GM19099 (cell line): ENCODE results near the gene DAAM2.

ENCODE experiments used
- POLR2A ChIP-seq: IDR thresholded peaks from 3 replicates; pipeline ENCODE4 v1.6.1; 2011; ENCODE audit warnings: low read depth; ENCODE audit not compliant: insufficient read length; ENCODE audit errors: extremely low read depth

Gene DAAM2

DNA sequence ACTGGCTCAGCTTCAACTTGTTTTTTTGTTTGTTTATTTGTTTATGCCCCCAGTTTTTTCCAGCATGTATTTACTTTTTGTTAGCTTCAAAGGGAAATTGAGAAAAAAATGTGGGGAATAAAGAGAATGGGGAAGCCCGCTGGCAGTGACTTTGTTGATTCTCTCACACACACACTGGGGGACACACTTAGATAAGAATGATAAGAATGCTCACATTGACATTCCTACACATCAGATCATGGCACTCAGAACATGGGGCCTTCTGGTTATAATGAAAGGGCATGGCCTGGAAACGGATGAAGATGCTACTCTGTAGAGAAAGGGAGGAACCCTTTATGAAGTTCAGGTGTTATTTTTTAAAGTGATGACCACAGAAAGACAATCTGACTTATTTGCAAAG is 15.6 kb upstream of the DAAM2 start:
- TF ChIP-seq POLR2A, result no peak

DNA sequence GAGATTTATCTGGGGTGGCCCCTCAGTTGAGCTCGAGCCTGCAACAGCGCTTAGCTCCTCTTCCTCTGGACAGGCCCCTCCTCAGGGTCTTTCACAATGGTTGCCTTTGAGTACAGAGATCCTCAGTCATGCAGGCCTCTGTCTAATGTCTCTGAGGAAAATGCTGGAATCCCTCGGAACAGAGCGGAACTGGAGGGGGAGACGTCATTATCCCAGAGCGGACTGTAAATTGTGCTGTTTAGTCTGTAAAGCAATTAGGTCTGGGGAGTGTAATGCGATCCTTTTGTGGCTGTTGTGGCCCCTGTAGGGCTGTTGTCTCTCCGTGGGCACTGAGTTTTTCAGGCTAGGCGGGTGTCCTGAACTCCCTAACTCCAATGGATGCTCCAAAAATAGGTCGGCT is 15.0 kb upstream of the DAAM2 start:
- TF ChIP-seq POLR2A, result no peak

DNA sequence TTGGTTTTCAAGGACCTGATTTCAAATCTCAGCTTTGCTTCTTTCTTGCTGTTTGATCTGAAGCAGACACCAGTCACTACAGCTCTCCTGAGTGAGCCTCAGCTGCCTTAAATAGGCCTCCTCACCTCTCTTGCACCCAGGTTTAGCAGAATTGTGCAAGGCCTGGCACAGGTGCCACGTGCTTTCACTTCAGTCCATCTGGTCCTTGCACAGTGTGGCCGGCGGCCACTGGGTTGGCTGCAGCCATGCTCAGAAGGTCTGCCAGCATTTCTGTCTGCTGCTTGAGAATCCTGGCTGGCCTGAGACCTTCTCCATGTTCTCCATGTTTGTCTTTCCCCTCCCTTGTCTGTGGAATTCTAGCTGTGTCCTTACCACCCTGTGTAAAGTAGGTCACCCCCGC is 14.5 kb upstream of the DAAM2 start:
- no peak for TF ChIP-seq POLR2A

- TF ChIP-seq POLR2A, result no peak
Observed at GRCh38 chr6:39778581-39779255, 13.5 kb upstream of the DAAM2 start.

DNA sequence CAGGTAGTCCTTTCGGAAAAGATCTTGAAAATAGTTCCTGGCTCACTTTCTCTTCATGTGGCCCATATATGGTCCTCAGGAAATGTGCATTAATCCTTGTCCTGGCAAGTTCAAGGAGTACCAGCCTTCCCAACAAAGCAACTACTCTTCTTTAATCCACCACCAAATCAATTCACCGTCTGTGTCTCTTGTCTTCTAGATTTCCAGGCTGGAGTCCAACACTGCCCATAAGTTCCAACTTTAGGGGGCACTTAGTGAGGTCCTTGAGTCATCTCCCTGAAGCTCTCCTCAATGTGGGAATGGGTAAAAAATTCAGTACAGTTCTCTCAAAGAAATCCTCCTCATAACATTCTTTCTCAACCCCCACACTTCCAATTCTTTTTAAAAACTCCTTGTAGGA is 6.9 kb upstream of the DAAM2 start:
- no peak for TF ChIP-seq POLR2A

DNA sequence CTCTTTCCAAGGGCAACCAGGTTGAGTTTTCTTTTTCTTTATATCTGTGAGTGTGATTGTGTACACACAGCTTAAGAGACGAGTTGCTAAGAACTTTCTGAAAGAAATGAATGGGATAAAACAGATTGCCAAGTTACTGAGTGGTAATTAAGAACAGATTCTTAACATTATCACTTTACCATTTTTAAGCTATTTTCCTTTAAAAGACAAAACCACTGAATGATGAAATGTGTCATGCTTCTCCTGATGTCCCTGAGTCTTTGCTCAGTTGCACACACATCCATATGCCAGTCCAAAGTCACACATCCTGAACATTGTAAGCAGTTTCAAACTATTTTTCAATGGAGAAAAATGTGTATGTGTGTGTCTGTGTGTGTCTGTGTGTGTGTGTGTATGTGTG is 5.5 kb upstream of the DAAM2 start:
- TF ChIP-seq POLR2A, result no peak

DNA sequence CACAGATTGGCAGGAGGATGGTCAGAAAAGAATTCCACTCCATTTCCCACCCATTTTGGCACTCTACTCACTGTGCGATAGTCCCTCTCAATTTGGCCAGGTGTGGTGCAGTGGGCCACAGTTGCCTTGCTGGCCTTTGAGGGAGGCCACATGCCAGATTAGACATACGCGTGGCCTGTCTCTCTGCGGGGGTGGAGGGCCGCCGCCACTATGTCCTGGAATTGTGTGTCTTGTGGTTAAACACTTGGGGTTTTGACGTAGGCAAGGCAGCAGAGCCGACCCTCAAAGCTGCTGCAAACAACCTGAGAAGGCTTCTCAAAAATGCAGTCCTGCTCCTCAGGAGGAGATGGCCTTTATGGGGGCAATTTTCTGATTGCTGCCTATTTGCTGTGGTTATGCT is 4.9 kb upstream of the DAAM2 start:
- TF ChIP-seq POLR2A, result no peak

GRCh38 chr6:39790772-39791171 is 1.4 kb upstream of the DAAM2 start:
- TF ChIP-seq POLR2A, result no peak

DNA sequence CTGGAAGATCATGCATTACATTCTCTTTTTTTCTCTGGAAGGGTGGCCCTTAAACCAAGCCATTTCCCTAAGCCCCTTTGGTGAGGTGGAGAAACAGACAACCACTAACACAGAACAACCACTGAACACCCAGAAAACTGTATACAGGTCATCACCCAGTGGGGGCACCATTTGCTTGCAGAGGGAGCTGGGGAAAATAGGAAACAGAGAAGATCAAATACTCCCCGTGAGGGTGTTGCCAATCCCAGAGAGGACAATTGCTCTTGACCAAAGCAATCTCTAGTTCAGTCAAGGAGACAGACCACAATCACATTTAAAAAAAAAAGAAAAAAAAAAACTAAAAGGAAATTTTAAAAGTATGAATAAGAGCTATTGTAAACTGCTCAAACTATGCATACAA is 865 bp upstream of the DAAM2 start:
- TF ChIP-seq POLR2A, result no peak

GRCh38 chr6:39792540-39793450 is 619 bp downstream of the DAAM2 start:
- TF ChIP-seq POLR2A, result no peak

DNA sequence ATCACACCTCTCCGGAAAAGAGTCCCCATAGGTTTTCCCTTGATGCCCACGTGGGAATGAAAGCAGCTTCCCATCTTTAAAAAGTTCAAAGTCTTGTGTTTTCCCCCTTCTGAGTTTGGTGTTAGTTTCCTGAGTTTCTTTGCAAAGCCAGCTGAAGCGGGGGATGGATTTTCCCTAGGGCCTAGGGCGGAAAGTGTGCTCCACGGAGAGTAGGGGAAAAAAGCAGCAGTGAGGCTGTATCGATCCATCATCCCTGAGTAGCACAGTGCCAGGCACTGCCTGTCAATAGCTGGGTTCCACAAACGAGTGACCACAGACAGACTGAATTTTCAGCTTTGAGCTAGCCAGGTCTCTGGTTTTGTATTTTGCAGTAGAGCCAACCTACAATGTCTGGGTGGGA is 1.3 kb downstream of the DAAM2 start:
- no peak for TF ChIP-seq POLR2A

DNA sequence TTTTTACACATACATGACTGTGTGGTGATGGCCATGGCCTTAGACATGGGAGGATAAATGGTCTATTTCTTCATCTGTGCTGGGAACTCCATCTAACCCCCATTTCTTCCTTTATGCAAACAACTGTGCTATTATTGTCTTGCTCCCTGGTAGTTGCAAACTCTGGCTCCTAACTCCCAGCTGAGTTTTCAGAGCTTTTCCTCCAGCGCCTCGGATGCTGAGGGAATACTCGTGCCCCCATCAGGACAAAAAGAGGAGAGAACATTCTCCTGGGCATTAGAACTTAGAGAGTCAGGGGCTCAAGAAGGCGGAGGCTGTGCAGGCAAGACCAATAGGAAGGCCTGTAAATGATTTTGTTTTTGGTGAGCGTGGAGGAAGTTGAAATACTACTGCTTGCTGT is 2.1 kb downstream of the DAAM2 start:
- TF ChIP-seq POLR2A, result no peak

DNA sequence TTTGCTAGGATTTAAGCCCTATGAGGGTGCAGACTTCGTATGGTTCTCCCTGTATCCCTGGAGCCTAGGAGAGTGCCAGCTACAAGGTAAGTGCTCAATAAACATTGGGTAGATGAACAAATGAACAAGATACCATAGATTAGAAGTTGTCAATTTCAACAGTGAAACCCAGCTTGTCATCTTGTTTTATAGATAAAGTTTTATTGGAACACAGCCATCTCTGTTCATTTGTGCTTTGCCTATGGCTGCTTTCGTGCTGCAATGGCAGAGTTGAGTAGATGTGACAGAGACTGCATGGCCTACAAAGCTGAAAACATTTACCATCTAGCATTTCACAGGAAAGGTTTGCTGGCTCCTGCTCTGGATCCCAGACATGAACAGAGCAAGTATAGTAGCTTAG is 5.6 kb downstream of the DAAM2 start:
- no peak for TF ChIP-seq POLR2A

DNA sequence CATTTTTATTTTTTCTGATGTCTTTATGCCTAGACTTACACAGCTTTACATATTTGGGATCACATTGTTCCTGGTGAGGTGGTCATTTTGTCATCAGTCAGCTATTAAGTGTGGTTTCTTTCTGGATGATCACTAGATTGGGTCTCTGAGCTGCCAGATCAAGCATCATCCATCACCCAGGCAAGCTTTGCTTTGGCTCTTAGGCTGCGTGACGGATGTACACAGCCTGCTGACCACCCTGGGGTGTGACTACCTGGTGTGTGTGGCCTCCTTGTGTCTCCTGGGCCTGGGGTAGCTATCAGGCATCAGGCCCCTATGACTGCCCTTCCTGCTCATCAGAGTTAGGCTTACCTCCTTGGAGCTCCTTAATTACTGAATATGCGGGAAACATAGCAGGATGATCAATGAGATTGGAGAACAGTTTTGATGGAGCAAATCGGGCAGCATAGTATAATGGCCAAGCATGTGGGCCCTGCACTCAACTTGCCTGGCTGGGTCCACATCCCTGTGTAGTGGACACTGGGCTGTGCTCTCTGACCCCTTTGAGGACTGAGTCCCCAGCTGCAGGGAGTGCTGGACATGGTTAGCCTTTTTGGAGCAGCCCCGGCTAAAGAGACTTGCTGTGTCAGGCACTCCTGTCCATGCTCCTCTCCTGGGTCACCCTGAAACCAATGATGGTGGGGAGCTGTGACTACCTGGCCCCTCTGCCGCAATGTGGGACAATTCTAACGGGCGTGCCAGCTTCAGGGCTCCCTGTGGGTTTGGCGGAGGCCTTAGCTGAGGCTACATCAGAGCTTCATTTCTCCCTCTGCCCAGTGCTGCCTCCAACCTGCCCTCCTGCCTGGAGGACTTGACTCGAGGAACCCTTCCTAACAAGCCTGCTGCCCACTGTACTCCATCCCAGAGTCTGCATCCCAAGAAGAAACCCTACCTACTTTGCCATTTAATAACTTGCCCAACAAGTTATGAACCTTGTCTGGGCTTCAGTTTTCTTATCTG is 8.2 kb downstream of the DAAM2 start:
- TF ChIP-seq POLR2A, result no peak
